ENCODE data around the gene MYB. TPM values are rescaled to one million over a fixed set of nuclear protein-coding genes. Genes with fewer than 3 reads are reported as not detected.

The MYB gene
- total RNA-seq, 6 experiments from 2014 or later = 0.11 to 0.51 (median 0.33) TPM; not detected in 1

DNA sequence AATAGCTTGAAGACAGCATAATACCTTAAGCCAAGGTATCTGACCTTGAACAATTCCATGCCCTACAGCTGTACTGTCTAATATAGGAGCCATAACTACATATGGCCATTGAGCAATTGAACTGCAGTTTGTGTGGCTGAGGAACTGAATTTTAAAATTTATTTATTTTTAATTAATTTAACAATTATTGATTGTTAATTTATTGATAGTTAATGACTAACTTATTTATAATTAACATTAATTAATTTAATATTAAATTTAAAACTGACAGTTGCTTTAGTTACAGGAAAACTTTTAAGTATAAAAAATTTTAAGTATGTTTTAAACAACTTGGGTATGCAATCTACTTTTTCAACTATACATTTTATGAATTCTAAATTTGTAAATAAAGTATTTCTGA is 12.3 kb upstream of the MYB start:
- no peak for DNase-seq
- Histone ChIP-seq H3K4me3 (no peak overlapping the region), H3K27ac (no peak overlapping the region), H3K9me3 (no peaks in the 10 kb centered on the region), H3K27me3 (no peaks in the 10 kb centered on the region), H3K4me1 (no peaks in the 10 kb centered on the region), H3K36me3 (no peaks in the 10 kb centered on the region)
- no peak for TF ChIP-seq POLR2A (IDR thresholded peaks at IDR 0.05)
- TF ChIP-seq, protein P1, sequence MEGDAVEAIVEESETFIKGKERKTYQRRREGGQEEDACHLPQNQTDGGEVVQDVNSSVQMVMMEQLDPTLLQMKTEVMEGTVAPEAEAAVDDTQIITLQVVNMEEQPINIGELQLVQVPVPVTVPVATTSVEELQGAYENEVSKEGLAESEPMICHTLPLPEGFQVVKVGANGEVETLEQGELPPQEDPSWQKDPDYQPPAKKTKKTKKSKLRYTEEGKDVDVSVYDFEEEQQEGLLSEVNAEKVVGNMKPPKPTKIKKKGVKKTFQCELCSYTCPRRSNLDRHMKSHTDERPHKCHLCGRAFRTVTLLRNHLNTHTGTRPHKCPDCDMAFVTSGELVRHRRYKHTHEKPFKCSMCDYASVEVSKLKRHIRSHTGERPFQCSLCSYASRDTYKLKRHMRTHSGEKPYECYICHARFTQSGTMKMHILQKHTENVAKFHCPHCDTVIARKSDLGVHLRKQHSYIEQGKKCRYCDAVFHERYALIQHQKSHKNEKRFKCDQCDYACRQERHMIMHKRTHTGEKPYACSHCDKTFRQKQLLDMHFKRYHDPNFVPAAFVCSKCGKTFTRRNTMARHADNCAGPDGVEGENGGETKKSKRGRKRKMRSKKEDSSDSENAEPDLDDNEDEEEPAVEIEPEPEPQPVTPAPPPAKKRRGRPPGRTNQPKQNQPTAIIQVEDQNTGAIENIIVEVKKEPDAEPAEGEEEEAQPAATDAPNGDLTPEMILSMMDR (IDR thresholded peaks at IDR 0.05) = no peak
- intact Hi-C loops (cut with DNase I) = no loop called here
- no peak for ATAC-seq

DNA sequence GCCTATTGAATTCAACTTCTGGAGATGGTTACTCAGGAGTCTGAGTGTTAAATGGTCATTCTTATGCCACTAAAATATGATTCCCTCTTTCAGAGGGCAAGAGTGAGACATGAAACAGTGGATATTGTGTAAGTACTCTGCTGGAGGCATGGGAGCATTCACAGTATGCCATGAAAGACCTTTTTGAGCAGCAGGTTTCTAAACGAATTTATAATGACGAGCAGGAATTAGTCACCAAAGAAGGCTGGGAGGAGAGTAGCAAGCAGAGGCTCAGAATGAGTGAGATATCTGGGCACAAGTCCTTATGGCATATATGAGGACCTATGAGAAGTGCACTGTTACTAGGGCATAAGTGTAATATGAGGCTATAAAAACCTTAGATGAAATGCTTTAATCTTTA is 10.9 kb upstream of the MYB start:
- no peak overlapping the region for H3K27ac ChIP-seq
- 43% methylated on average over 2 of the region's 2 CpGs for WGBS (ENCODE audit: insufficient coverage, low coverage, low lambda C conversion rate, missing lambda C conversion rate)
- no peaks in the 10 kb centered on the region for H3K9me3 ChIP-seq
- ATAC-seq = no peak
- no peak for DNase-seq
- intact Hi-C loops (cut with DNase I) = no loop called here
- TF ChIP-seq, protein P1 (IDR thresholded peaks at IDR 0.05) = no peak
- no peak for TF ChIP-seq POLR2A (IDR thresholded peaks at IDR 0.05)
- no peaks in the 10 kb centered on the region for H3K36me3 ChIP-seq
- H3K27me3 ChIP-seq = no peaks in the 10 kb centered on the region
- no peak overlapping the region for H3K4me3 ChIP-seq
- H3K4me1 ChIP-seq = no peaks in the 10 kb centered on the region

DNA sequence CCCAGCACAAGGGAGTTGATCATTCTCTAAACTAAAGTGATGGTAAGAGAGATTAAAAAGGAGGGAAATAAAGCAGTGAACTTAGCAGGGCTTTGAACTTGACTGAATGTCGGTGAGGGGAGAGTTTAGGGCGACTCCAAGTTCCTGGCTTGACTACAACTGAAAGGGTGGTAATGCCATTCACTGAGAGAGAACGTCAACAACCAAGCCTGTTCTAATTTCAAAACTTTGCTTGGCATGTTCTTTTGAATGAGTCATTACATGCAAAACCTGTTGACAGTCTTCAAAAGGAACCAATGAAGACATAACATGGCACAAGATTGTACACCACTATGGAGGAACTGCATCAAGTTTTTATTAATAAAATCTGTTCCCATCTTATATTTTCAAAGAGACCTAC is 10.3 kb upstream of the MYB start:
- 70% methylated on average over 3 of the region's 3 CpGs for WGBS (ENCODE audit: insufficient coverage, low coverage, low lambda C conversion rate, missing lambda C conversion rate)
- no peak for ATAC-seq
- intact Hi-C loops (cut with DNase I) = no loop called here

DNA sequence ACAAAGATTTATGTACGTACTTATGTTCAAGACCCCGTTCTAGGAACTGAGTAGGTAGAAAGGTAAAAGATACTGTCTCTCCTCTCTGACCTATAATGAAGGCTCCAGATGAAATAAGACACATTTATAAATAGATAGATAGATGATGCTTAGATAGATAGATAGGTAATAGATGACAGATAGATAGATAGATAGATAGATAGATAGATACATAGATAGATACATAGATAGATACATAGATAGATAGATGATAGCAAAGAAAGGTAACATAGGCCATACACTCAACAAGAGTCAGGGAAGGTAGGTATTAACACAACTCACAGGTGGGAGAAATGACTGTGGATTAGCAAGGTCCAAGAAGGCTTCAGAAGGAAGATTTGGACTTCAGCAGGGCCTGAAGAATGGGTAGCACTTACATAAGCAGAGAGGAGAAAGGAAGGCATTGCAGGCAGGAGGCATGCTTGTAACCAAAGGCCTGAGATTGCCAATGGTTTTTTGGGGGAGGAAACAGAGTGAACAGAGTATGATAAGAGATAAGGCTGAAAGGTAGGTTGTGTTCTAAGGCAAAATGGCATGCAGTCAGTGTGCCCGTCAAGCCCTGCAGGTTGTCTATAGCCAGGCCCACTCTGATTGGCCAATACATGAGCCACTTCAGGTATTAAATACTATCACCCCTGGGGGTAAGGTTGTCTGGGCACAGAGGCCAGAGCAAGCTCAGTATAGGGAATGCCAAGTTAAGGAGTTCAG is 7.7 kb upstream of the MYB start:
- H3K36me3 ChIP-seq = no peaks in the 10 kb centered on the region
- H3K27me3 ChIP-seq = no peaks in the 10 kb centered on the region
- H3K9me3 ChIP-seq = no peaks in the 10 kb centered on the region
- no peak overlapping the region for H3K27ac ChIP-seq
- WGBS (ENCODE audit: insufficient coverage, low coverage, low lambda C conversion rate, missing lambda C conversion rate) = 95% methylated on average over 2 of the region's 3 CpGs
- no peak overlapping the region for H3K4me3 ChIP-seq
- no peaks in the 10 kb centered on the region for H3K4me1 ChIP-seq
- intact Hi-C loops (cut with DNase I) = no loop called here
- ATAC-seq (no peak), DNase-seq (no peak)
- TF ChIP-seq, protein P1 (IDR thresholded peaks at IDR 0.05) = no peak
- no peak for TF ChIP-seq POLR2A (IDR thresholded peaks at IDR 0.05)

More for the DNA sequence above, 10.3 kb upstream of the MYB start:
- Histone ChIP-seq H3K9me3 (no peaks in the 10 kb centered on the region), H3K27ac (no peak overlapping the region), H3K4me1 (no peaks in the 10 kb centered on the region), H3K4me3 (no peak overlapping the region), H3K27me3 (no peaks in the 10 kb centered on the region), H3K36me3 (no peaks in the 10 kb centered on the region)
- no peak for DNase-seq
- TF ChIP-seq, protein P1 (IDR thresholded peaks at IDR 0.05) = no peak
- no peak for TF ChIP-seq POLR2A (IDR thresholded peaks at IDR 0.05)
